ENCODE measurements around the gene CLIP2.

Gene CLIP2

DNA sequence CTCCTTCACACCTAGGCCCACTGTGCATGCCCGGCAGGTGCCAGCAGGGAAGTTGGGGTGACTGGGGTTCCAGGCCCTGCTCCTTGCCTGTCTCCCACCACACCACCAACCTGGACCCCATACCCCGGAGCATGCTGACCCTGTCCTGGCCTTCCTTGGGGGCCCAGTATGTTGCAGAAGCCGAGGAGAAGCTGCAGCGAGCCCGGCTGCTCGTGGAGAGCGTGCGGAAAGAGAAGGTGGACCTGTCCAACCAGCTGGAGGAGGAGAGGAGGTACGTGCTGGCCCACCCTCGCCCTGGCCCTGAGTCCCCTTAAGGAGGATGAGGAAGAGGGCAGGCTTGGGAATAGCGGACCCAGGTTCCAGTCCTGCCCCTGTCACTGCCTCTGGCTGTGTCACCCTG, 70.8 kb downstream of the CLIP2 start:
- no peak for DNase-seq (ENCODE audit: low read depth)
- no peak overlapping the region for H3K4me3 ChIP-seq (ENCODE audit: low read depth, low read length)
- TF ChIP-seq, protein P1, sequence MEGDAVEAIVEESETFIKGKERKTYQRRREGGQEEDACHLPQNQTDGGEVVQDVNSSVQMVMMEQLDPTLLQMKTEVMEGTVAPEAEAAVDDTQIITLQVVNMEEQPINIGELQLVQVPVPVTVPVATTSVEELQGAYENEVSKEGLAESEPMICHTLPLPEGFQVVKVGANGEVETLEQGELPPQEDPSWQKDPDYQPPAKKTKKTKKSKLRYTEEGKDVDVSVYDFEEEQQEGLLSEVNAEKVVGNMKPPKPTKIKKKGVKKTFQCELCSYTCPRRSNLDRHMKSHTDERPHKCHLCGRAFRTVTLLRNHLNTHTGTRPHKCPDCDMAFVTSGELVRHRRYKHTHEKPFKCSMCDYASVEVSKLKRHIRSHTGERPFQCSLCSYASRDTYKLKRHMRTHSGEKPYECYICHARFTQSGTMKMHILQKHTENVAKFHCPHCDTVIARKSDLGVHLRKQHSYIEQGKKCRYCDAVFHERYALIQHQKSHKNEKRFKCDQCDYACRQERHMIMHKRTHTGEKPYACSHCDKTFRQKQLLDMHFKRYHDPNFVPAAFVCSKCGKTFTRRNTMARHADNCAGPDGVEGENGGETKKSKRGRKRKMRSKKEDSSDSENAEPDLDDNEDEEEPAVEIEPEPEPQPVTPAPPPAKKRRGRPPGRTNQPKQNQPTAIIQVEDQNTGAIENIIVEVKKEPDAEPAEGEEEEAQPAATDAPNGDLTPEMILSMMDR (IDR thresholded peaks at IDR 0.05; ENCODE audit: control insufficient read depth, extremely low read depth, insufficient read depth): no peak

DNA sequence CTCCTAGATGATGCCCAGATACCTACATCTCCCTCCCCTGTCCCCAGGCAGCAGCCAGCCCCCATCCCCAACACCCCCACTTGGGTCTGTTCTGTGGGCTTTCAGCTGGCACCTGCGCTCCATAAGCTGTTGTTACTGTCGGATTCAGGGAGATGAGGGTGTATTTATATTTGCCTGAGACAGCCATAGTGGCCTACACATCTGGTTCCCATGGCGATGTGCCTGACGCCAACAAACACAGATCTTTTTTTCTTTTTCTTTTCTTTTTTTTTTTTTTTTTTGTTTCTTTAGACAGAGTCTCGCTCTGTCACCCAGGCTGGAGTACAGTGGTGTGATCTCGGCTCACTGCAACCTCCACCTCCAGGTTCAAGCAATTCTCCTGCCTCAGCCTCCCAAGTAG, 73.1 kb downstream of the CLIP2 start:
- H3K4me3 ChIP-seq (ENCODE audit: low read depth, low read length): no peak overlapping the region
- DNase-seq (ENCODE audit: low read depth): no peak
- TF ChIP-seq, protein P1 (IDR thresholded peaks at IDR 0.05; ENCODE audit: control insufficient read depth, extremely low read depth, insufficient read depth): no peak

DNA sequence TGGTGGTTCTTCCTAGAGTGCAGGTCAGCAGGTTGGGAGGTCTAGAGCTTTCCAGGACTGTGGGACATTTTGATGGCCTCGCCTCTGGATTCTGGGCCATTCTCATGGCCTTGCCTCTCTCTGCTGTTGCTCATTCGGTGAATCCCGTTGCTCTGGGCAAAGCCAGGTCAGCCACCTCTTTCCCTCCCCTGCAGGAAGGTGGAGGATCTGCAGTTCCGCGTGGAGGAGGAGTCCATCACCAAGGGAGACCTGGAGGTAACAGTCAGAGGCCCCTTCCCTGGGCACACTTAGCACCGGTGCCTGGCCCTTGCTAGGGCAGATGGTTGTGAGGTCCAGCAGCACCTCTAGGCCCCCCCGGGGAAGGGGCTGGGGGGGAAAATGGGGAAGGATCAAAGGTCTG, 74.9 kb downstream of the CLIP2 start:
- no peak for DNase-seq (ENCODE audit: low read depth)
- TF ChIP-seq, protein P1 (IDR thresholded peaks at IDR 0.05; ENCODE audit: control insufficient read depth, extremely low read depth, insufficient read depth): no peak

DNA sequence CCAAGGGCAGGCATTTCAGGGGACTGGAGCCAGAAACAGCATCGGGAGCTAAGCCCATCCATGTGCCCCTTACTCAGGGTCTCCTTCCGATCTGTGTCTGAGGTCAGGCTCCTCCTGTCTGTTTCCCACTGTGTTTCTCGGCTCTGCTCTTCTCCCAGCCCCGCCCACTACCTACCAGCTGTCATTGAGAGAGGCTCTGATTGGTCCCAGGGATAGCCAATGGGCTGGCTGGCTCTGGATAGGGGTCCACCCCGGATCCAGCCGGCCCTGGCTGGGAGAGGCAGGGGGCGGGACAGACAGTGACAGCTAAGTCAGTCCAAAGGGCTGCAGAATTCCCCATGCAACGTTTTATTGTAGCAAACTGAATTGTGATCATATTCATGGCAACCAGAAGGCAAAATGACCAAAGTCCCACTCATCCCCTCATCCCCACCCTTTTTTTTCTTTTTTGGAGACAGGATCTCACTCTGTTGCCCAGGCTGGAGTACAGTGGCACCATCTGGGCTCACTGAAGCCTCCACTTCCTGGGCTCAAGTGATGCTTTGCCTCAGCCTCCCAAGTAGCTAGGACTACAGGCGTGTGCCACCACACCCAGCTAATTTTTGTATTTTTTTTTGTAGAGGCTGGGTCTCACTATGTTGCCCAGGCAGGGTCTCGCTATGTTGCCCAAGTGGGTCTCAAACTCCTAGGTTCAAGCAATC, 76.3 kb downstream of the CLIP2 start:
- TF ChIP-seq, protein P1 (IDR thresholded peaks at IDR 0.05; ENCODE audit: control insufficient read depth, extremely low read depth, insufficient read depth): no peak
- DNase-seq (ENCODE audit: low read depth): no peak
- H3K4me3 ChIP-seq (ENCODE audit: low read depth, low read length): no peak overlapping the region

More for the DNA sequence above, 74.9 kb downstream of the CLIP2 start:
- no peak overlapping the region for H3K4me3 ChIP-seq (ENCODE audit: low read depth, low read length)

DNA sequence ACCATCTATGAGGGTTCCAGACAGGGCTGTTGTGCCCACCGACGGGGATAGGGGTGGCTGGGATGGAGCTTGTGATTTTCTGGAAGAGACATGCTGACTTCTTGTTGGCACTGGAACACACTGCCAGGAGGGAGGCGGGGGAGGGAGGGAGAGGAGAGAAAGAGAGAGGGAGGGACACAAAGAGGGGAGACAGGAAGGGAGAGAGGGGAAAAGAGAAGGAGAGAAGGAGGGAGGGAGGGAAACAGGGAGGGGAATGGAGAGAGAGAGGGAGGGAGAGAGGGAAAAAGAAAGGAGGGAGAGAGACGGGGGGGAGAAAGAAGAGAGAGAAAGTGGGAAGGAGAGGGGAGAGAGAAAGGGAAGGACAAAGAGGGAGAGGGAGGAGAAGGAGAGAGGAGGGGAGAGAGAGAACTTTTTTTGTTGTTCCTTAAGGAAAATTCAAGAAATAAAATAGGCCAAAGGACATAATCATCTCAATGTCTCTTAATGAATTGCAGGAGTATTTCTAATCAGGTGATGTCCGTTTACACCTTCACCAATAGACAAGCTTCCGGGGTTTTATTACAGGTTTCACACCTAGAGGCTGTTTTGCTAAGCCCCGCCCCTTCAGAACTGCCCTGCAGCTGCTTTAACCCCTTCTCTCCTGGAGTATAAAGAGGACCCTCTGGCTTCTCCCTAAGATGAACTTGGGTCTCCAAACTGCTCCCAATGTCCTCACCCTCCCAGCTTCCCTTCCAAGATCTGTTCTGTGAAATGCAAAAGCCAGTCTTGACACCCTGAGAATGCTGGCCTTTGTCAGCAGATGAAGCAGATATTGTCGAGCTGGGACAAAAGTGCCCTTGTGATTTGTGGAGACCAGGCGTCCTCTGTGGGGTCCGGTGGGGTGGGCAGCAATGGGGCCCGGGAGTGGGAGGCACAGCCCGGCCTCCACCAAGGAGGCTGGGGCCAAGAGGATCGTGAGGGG, 82.5 kb downstream of the CLIP2 start:
- DNase-seq (ENCODE audit: low read depth): no peak
- TF ChIP-seq, protein P1 (IDR thresholded peaks at IDR 0.05; ENCODE audit: control insufficient read depth, extremely low read depth, insufficient read depth): no peak
- no peak overlapping the region for H3K4me3 ChIP-seq (ENCODE audit: low read depth, low read length)

DNA sequence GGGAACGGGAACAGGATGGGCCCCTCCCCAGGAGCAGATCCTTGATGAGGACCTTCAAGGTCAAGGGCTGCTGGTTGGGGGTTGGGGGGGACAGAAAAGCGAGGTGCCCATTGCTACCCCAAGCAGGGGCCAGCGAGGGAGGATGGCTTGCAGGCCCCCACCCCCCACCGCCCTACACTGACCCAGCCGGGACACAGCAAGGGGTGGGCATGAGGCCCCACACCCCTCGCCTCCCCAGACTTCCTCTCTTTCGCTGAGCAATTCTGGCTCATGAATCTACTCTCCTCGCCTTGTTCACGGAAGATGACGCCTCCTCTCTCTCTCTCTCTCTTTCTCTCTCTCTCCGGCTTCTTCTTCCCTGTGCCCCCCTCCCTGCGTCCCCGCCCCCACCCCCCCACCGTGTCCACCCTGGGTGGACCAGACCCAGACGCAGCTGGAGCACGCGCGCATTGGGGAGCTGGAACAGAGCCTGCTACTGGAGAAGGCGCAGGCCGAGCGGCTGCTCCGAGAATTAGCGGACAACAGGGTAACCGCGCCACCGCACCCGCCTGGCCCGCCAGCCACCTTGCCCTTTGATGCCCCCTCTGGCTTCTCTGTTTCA, 83.4 kb downstream of the CLIP2 start:
- DNase-seq (ENCODE audit: low read depth): no peak
- no peak overlapping the region for H3K4me3 ChIP-seq (ENCODE audit: low read depth, low read length)
- TF ChIP-seq, protein P1 (IDR thresholded peaks at IDR 0.05; ENCODE audit: control insufficient read depth, extremely low read depth, insufficient read depth): no peak
